NB4 (cell line): ENCODE results near the gene CHRDL2.

Experiments used
- CTCF ChIP-seq: IDR thresholded peaks from one replicate; pipeline ENCODE4 v1.5.1; 2012; ENCODE audit warnings: low read depth, low read length
- POLR2A ChIP-seq: IDR thresholded peaks from 2 replicates; pipeline ENCODE4 v1.6.1; 2011; ENCODE audit warnings: mild to moderate bottlenecking; ENCODE audit not compliant: insufficient read length; ENCODE audit errors: extremely low read depth
- TF ChIP-seq, protein P1 (sequence below): IDR thresholded peaks from 2 replicates; pipeline ENCODE4 v1.6.1; 2011; ENCODE audit warnings: low read depth, low read length

DNA sequence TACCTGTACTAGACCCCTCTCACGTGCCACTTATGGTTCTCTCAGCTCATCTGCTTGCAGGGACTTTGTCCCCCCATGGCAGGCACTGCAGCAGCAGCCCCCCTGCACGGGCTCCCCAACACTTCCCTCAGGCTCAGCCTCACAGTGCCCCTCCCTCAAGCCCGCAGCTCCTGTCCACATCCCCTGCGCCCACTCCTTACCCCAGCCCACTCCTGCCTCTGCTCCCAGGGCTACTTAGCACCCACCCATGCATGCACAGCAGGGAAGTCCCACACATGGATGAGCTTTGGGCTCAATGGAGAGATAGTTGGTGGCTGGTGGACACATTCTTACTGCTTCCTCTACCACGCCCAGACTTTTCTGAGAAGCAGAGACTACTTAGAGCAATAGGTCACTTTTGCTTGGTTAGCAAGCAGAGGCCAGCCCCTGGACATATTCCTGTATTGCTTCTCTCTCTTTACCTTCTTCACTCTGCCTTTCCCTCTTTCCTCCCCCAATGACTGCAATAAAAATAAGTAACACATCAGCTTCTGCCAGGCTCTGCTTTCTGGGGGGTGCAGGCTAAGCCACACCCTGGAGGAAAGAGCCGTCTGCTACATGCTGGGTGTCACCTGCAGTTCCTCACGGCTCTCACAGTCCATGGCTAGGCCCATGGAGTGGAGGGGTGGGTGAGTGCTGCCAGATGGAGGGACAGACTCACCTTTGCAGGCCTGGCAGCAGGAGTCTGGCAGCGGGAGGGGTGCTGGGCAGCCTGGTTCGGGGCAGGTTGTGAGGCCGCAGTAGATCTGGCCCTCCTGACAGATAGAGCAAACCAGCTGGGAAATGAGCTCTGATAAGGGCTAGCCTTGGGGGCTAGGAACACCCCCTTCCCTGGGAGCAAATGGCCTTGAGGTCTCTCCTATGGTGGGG is 23.4 kb downstream of the CHRDL2 start:
- no peak for TF ChIP-seq CTCF
- TF ChIP-seq, protein P1, sequence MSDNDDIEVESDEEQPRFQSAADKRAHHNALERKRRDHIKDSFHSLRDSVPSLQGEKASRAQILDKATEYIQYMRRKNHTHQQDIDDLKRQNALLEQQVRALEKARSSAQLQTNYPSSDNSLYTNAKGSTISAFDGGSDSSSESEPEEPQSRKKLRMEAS = no peak
- no peak for TF ChIP-seq POLR2A
